HepG2 (cell line): ENCODE measurements around the gene NAA35. TPM values are rescaled to one million over a fixed set of nuclear protein-coding genes. Genes with fewer than 3 reads are reported as not detected.

Source experiments
- ARID5B ChIP-seq: IDR thresholded peaks from 2 replicates; pipeline ENCODE4 v1.4.0; 2020; ENCODE audit warnings: mild to moderate bottlenecking, missing genetic modification reagents
- ELK4 ChIP-seq: sonication (generic); formaldehyde crosslinking; IDR thresholded peaks from 2 replicates; pipeline ENCODE4 v1.9.0; 2021; ENCODE audit warnings: missing genetic modification reagents, borderline replicate concordance
- EP300 ChIP-seq, 3 experiments: sonication (generic) in 1 of 3; formaldehyde crosslinking in 1 of 3; IDR thresholded peaks; 2 replicates each; pipeline versions ENCODE4 v1.5.1 to v1.6.1; 2011 to 2020; ENCODE audit warnings: low read depth in 2 of 3, low read length in 2 of 3, borderline replicate concordance in 1 of 3, improper control_type of control experiment in 1 of 3, mild to moderate bottlenecking in 1 of 3, missing genetic modification reagents in 1 of 3, moderate library complexity in 1 of 3
- ETV5 ChIP-seq: IDR thresholded peaks from 2 replicates; pipeline ENCODE4 v1.6.1; 2018; ENCODE audit warnings: missing biosample characterization, missing genetic modification reagents, inconsistent platforms, borderline replicate concordance
- HCFC1 ChIP-seq: fragments of 150-350 bp; IDR thresholded peaks from 2 replicates; pipeline ENCODE4 v1.6.1; 2014; ENCODE audit warnings: low read depth, low read length
- SNRNP70 ChIP-seq: fragments of 200-400 bp; formaldehyde crosslinking; IDR thresholded peaks from 2 replicates; pipeline ENCODE4 v1.6.1; 2017; ENCODE audit warnings: mild to moderate bottlenecking, low read depth, low read length, moderate library complexity
- ZFYVE20 ChIP-seq: sonication (generic); formaldehyde crosslinking; IDR thresholded peaks from 2 replicates; pipeline ENCODE4 v1.8.0; 2023; ENCODE audit warnings: low read depth, mild to moderate bottlenecking, moderate library complexity, missing genetic modification reagents, borderline replicate concordance
- ZNF407 ChIP-seq: sonication (generic); formaldehyde crosslinking; IDR thresholded peaks from one replicate; pipeline ENCODE4 v1.5.1; 2020; ENCODE audit warnings: mild to moderate bottlenecking, missing genetic modification reagents; ENCODE audit errors: not compliant biosample characterization
- polyA plus RNA-seq, 8 experiments: library from polyadenylated mRNA; depleted of rRNA in 3 of 8; stranded (reverse) in 7 of 8; unstranded in 1 of 8; fragments of >200 nt; fragmentation: Illumina TruSeq in 4 of 8; extraction: Trizol in 4 of 8; gene quantifications; 2 replicates each; pipeline versions ENCODE4 v1.2.1 to v1.2.3, GENCODE V29; 2011 to 2016; ENCODE audit warnings: low read depth in 4 of 8, missing spikeins in 1 of 8, mixed read lengths in 1 of 8; ENCODE audit not compliant: insufficient read depth in 1 of 8
- total RNA-seq, 5 experiments: library from RNA; depleted of rRNA; stranded (reverse); fragments of >200 nt; fragmentation: Illumina TruSeq; extraction: Trizol; gene quantifications; 2 replicates each; pipeline ENCODE4 v1.2.3, GENCODE V29; 2016; ENCODE audit warnings: low read depth in 1 of 5
- TF ChIP-seq, protein P1 (sequence below): sonication (generic); formaldehyde crosslinking; IDR thresholded peaks from 2 replicates; pipeline ENCODE4 v1.8.0; 2022; ENCODE audit warnings: missing genetic modification reagents, low read depth, mild to moderate bottlenecking, borderline replicate concordance
- TF ChIP-seq, protein P2 (sequence below): sonication (generic); formaldehyde crosslinking; IDR thresholded peaks from 2 replicates; pipeline ENCODE4 v1.8.1; 2023; ENCODE audit warnings: mild to moderate bottlenecking, inconsistent platforms, moderate library complexity, missing genetic modification reagents, borderline replicate concordance

NAA35 gene
- total and polyA plus RNA-seq, 2 of the 13 experiments (the other 11 are each of a cell fraction or from before 2014, with no cell fraction given) = 21.6 to 28.9 TPM

- TF ChIP-seq, protein P1, sequence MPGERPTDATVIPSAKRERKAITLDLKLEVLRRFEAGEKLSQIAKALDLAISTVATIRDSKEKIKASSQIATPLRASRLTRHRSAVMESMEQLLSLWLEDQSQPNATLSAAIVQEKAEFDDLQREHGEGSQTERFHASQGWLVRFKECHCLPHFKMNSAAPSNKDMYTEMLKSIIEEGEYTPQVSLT (CRISPR knock-in tag) = 0 out of 2 replicates have a peak, but pooled peaks have one; percentile 13
- TF ChIP-seq, protein P2, sequence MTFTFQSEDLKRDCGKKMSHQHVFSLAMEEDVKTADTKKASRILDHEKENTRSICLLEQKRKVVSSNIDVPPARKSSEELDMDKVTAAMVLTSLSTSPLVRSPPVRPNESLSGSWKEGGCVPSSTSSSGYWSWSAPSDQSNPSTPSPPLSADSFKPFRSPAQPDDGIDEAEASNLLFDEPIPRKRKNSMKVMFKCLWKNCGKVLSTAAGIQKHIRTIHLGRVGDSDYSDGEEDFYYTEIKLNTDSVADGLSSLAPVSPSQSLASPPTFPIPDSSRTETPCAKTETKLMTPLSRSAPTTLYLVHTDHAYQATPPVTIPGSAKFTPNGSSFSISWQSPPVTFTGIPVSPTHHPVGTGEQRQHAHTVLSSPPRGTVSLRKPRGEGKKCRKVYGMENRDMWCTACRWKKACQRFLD (CRISPR knock-in tag) = no peak; the same call in 1 of the 2 replicates
- TF ChIP-seq ZNF407 (no peak), ARID5B (CRISPR knock-in tag) (peak; percentile 7), SNRNP70 (no peak), ELK4 (CRISPR knock-in tag) (no peak), ETV5 (CRISPR knock-in tag) (peak; percentile 77; the same call in 1 of the 2 replicates), ZFYVE20 (CRISPR knock-in tag) (no peak), HCFC1 (no peak; the same call in 1 of the 2 replicates), EP300 (IDR thresholded peaks at IDR 0.05; ENCODE audit: low read depth in 2 of 2, low read length in 2 of 2) (0 out of 4 replicates have a peak, but pooled peaks of 1 of the 2 experiments have one; percentile 11), EP300 (CRISPR knock-in tag; IDR thresholded peaks at IDR 0.05; ENCODE audit: borderline replicate concordance) (no peak)
Measured at GRCh38 chr9:85940832-85941621, at the start of gene NAA35 (continued).
